ENCODE measurements around the gene SRMS.
"Not testable (repeated sequence)": the region's sequence is repeated elsewhere in the genome, so short reads cannot be mapped to it uniquely, and the experiment has no call there.

The SRMS gene

DNA sequence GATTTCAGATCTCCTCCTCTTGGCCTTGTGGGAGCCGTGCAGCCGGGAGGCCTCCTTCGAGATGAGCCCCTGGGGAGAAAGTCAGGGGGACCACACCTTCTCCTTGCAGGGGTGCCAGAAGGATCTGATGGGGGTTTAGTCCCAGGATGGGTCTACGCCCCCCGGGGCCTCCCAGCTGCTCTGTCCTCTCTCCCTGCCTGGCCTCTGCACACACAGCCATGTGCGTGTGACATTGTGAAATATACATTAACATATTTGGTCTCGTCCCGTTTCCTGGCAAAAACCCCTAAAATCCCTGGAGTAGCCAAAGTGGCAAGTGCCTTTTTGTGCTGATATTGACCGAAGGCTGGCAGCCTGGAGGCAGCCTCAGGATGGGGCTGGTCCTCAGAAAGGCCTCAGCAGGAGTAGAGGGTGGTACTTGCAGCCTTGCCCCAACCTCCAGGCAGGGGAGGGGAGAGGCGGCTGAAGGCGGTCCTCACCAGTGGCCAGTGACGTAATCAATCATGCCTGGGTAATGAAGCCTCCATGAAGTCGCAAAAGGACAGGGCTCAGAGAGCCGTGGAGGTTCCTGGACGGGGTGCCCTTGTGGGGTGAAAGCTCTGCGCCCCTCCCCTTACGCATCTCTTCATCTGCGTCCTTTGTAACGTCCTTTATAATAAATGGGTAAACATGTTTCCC, 31.6 kb upstream of the SRMS start:
- DNase-seq (ENCODE audit: extremely low read depth in 1 of 2, low read depth in 1 of 2), result no peak

DNA sequence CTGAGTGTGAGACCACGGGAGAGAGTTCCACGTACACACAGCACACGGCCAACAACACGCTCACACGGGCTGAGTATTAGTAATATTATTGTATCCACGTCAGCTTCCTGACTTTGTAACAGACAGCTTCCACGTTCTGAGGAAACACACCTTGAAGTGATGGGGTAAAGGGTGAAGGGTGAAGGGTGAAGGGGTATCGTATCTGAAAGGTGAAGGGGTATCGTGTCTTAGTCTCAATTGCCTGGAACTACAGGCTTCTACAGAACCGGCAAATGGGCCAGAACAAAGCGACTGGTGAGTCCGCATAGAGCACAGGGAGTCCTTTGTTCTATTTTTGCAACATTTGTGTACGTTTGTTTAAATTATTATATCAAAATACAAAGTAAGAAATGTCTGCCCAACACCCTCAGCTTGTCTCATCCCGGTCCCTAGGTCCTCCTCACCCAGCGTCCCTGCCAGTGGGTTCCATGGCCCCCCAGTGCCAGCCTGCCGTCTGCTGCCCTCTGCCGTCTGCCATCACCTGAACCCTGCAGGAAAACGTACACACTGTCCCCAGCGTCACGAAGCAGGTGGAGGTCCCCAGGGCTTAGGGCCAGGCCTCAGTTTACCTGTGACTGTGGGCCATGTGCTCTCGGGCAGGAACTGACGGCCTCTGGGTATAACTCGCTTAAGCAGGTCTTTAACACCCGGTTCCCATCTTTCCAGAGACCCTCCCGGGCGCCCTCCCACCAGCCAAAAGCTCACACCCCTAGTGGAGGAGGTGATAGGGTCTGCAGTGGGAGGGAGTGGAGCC, 30.9 kb upstream of the SRMS start:
- no peak for DNase-seq (ENCODE audit: extremely low read depth in 1 of 2, low read depth in 1 of 2)

DNA sequence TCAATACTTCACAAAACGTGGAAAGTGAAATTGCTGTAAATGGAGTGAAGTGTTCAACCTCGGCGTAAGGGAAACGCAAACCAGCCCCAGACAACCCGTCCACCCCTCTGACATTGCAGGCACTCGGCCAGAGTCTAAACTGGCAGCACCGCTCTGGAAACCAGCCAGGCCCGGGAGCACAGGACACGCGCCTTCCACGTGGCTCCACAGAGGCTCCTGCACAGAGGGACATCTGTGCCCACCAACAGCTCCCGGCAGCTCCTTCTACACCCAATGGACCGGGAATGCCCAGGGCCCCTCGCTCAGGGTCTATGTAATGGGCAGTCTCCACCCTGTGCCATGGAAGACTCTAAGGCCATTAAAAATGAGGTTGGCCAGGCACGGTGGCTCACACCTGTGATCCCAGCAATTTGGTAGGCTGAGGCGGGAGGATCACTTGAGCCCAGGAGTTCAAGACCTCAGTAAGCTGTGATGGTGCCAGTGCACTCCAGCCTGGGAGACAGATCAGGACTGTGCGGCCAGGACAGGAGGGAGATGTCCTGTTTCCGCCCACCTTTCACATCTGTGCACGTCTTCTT, 29.9 kb upstream of the SRMS start:
- no peak for DNase-seq (ENCODE audit: extremely low read depth in 1 of 2, low read depth in 1 of 2)

DNA sequence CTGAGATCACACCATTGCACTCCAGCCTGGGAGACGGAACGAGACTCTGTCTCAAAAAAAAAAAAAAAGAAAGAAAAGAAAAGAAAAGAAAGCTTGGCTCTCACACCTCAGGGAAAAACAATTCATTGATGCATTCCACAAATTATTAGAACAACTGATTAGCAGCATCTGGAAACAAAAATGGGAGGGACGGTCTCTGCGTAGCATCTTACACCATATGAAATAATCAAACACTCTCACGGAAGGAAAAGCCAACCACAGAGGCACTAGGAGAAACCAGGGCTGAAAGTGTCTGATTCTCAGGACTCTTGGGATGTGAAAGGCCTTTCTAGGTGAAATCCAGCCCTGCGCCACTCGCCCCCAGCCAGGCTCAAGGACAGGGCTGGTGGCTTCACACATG, 28.8 kb upstream of the SRMS start:
- no peak for DNase-seq (ENCODE audit: extremely low read depth in 1 of 2, low read depth in 1 of 2)

DNA sequence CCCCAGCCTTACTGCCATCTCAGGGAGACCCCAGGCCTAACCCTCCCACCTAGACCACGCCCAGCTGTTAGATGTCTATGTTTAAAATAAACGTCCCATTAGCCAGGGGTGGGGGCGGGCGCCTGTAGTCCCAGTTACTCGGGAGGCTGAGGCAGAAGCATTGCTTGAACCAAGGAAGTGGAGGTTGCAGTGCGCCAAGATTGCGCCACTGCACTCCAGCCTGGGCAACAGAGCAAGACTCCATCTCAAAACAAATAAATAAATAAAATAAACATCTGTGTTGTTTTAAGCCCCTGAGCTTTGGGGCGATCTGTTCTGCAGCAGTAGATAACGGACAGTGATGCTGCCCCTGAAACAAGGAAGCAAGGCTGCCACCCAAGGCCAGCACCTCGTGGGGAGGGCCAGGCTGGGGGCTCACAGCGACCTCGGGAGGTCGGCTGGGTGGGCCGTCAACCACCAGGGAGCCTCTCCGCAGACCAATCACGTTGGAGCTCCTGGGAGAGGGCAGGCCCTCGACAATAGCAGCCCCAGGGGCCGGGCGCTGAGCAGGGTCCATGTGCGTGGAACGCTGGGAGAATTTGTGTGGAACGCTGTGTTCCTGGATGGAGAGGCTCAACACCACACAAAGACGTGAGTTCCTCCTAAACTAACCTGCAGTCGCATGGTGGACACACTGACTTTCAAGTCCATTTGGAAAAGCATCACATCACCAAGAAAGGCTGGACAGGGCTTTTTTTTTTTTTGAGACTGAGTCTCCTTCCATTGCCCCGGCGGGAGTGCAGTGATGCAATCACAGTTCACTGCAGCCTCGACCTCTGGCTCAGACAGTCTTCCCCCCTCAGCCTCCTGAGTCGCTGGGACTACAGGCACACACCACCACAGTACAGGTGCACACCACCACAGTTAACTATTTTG, 27.5 kb upstream of the SRMS start:
- DNase-seq (ENCODE audit: extremely low read depth in 1 of 2, low read depth in 1 of 2), result no peak

- DNase-seq (ENCODE audit: extremely low read depth in 1 of 2, low read depth in 1 of 2), result peak; percentile 30 to 60
Observed at GRCh38 chr20:63574156-63574828, 26.7 kb upstream of the SRMS start, which contains the start of gene HELZ2. TSS of gene HELZ2 (minus strand) at chr20:63574239. CDS start at chr20:63572385, 1,854 bp downstream.

GRCh38 chr20:63573647-63574131, 26.1 kb upstream of the SRMS start:
- DNase-seq (ENCODE audit: extremely low read depth in 1 of 2, low read depth in 1 of 2), result no peak

DNA sequence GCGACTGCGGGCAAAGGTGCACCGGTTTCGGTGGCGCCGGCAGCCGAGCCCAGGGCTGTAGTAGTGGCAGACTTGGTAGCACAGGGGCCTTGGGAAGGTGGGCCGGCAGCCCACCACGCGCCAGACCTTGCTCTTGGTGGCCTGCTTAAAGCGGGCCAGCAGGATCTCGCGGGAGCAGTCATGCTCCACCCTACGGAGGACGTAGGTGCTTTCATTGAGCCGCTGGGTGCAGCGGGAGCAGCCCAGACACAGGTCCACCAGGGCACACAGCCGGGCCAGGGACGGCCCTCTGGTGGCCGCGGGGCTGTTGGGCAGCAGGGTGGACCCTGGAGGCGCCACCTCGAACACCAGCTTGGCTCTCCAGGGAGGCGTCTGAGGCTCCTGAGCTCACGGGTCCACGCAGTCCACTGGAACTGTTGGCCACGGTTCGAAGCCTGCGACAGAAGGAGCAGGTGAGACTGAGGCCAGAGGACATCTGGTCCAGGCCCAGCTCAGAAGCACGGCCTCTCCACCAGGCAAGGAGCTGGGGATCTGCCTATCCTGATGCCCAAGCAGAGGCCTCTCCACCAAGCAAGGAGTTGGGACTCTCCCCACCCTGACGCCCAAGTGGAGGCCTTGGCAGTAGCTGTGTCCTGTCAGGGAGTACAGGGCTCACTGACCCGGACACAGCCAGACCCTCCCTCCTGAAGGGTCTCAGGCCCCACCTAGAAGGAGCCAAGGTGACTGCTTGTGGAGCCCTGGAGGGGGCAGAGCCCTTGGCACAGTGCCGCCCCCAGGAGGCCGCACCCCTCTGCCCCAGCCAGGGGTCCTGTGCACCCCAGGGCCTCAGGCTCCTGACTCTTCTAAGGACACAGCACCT, 25.5 kb upstream of the SRMS start:
- no peak for DNase-seq (ENCODE audit: extremely low read depth in 1 of 2, low read depth in 1 of 2)

- no peak for DNase-seq (ENCODE audit: extremely low read depth in 1 of 2, low read depth in 1 of 2)
Observed at GRCh38 chr20:63572071-63572787, 24.7 kb upstream of the SRMS start.

DNA sequence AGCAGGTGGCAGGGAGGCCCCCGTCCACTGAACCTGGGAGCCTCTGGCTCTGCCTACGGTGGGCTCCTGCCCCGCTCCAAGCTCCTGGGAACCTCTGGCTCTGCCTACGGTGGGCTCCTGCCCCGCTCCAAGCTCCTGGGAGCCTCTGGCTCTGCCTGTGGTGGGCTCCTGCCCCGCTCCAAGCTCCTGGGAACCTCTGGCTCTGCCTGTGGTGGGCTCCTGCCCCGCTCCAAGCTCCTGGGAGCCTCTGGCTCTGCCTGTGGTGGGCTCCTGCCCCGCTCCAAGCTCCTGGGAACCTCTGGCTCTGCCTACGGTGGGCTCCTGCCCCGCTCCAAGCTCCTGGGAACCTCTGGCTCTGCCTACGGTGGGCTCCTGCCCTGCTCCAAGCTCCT, 23.5 kb upstream of the SRMS start:
- not testable (repeated sequence) for DNase-seq (ENCODE audit: extremely low read depth in 1 of 2, low read depth in 1 of 2)

- no peak for DNase-seq (ENCODE audit: extremely low read depth in 1 of 2, low read depth in 1 of 2)
Observed at GRCh38 chr20:63570281-63571086, 22.9 kb upstream of the SRMS start.

DNA sequence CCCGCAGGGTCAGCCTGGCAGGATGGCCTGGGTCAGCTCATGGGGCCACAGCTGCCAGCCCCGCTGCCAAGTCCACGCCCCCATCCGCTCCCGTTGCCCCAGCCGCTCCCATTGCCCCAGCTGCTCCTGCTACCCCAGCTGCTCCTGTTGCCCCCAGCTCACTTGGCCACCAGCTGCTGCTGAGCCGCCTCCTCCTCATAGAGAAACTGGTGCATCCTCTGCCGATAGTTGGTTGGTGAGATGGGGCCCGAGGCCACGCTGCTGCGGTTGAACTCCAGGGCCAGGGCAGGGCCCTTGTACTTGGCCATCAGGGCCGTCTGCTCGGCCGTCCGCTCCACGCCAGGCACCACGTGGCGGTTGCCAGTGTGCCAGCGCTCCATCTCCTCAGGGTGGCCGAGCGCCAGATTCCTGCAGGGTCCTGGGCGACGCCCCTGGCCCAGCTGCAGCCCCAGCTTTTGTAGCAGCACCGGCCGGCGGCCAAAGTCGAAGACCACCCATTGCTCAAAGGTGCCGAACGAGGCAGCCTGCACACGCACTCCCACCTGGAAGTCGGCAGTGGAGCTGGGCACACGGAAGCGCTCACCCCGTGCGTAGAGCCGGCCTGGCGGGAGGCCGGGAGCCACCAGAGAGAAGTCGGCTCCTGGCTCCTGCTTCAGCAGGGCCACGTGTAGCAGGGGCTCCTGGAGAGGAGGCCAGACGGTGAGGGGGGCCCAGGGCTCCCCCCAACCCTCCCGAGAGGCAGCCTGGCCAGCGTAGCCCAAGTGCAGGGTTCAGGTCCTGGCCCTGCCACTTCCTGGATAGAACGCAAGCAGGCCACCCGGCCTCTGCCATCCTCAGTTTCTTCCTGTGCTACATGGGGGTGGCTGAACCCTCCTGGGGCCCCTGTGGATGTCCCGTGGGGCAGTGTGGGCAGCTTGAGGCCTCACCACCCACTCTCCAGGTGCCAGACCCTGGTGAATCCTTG, 21.7 kb upstream of the SRMS start:
- no peak for DNase-seq (ENCODE audit: extremely low read depth in 1 of 2, low read depth in 1 of 2)

DNA sequence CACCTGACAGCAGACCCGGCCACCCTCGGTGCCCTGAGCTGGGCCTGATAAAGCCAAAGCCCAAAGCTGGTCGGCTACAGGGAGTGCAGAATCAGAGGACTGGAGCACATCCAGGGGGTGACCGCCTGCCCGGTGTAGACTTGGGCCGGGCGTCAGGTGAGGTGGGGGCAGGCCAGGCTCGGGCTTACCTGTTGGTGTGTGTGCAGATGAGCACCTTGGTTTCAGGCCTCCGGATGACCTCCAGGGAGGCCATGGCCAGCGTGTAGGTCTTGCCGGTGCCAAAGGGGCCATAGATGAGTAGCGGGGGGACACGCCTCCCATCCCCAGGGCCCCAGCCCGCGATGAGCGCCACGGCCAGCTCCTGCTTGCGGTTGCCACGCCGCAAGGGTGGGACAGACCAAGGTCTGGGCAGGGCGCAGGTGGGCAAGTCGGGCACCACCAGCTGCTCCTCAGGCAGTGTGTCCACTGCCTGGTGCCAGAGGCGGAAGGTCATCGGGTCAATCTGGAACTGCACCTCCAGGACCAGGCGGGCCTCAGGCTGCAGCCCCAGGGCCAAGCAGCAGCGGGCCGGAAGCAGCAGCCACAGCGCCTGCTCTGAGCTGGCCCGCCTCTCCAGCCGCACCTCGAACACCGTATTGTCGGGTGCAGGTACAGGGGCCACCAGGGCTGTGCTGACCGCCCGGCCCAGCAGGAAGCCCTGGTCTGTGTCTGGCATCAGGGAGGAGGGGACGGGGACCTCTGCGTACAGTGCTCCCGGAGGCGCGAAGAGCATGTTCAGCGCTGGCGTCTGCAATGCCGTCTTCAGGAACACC, 20.8 kb upstream of the SRMS start:
- DNase-seq (ENCODE audit: extremely low read depth in 1 of 2, low read depth in 1 of 2), result no peak

GRCh38 chr20:63567386-63568169, 20.0 kb upstream of the SRMS start:
- DNase-seq (ENCODE audit: extremely low read depth in 1 of 2, low read depth in 1 of 2), result peak in 1 of 2 donors; percentile 36

- no peak for DNase-seq (ENCODE audit: extremely low read depth in 1 of 2, low read depth in 1 of 2)
Observed at GRCh38 chr20:63567136-63567385, 19.5 kb upstream of the SRMS start.

Data from activated CD8-positive, alpha-beta memory T cell treated with anti-CD3 and anti-CD28 coated beads for 1 hour (primary cell).